HG02870 (cell line): ENCODE results near the gene MMADHC.

Source experiments
- ATAC-seq: cut with Tn5 transposase; IDR thresholded peaks from one replicate; pipeline ENCODE4 v1.9.1; 2021; ENCODE audit warnings: mild to moderate bottlenecking, moderate library complexity; ENCODE audit not compliant: unreplicated experiment

Gene MMADHC

DNA sequence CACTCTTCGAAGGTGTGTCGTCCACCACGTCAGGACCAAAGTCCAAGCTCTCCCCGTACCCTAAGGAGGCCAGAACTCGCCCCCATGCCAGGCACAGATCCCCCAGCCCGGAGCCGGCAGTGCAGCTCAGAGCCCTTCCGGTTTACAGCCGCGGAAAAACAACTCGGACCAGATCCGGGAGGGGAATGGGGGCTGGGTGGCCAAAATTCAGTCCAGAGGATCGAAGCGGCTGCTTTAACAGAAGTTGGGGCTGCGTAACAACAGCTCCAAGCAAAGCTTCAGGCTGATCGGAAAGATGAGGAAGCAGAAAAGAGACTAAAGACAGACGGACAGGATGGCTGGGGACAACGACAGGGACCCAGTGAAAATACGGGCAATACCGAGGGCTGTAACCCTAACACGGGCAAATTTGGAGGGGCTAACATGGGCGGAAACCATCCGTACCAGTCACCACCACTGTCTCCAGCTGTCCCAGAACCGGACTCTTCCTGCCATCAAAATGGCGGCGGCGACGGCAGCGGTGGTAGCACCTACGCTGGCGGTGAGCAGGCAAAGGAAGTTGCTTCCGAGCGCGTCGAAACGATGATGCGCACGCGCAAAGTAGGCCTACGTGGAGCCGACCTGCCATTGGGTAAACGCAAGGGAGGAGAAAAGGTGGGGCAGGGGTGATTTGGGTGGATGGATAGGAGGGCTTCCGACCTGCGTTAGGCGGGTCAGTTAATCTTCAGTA lies at the start of gene MMADHC:
Gene MMADHC, minus strand, starts transcription at position 556 of the 730 bp plus-strand sequence. CDS start 678 bp downstream, outside the sequence.
- peak; percentile 97 for ATAC-seq

DNA sequence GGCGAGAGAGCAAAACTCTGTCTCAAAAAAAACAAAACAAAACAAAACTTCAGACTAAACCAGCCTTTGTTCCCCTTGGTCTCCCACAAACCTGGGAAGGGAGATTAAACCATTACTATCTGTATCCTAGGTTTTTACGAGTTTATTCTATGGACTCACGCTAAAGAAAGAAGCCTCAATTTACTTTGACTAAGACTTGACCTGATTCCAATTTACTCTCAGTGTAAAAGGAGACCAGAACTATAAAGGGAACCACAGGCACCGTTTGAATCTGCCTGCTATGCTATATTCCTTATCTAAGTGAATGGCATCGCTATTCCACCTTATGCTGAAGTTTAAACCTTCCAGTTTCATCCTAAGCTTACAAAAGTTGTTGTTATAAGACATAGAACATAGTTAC lies 46.5 kb upstream of the MMADHC start:
- ATAC-seq, result no peak

DNA sequence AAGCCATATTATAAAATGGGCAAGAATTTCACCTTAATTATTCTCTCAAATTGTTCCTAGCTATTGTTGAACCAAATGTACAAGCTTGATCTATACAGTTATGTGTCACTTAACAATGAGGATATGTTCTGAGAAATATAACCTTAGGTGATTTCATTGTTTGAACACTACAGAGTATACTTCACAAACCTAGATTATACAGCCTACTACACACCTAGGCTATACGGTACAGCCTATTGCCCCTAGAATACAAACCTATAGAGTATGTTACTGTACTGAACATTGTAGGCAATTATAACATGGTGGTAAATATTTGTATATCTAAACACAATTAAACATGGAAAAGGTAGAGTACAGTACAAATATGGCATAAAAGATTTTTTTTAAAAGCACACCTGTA lies 42.9 kb upstream of the MMADHC start:
- no peak for ATAC-seq

DNA sequence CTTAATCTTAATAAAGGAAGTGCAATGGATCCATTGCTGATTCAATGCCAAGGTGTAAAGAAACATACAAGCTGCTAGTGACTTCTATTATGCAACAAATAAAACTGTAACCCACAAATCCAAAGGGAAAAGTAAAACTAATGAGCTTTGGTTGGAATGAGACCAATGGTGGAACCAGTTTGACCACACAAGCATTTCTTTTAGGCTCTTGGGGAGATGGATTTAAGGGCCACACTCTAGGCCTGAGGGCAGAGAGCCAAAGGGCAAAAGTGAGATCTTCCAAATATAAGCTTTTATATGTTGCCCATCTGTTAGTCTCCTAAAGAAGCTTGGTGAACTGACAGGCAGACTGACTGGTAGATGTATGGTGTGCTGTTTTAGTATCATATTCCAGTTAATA lies 41.5 kb upstream of the MMADHC start:
- ATAC-seq, result no peak

- no peak for ATAC-seq
Observed at GRCh38 chr2:149627111-149627801, 39.7 kb upstream of the MMADHC start.

- no peak for ATAC-seq
Observed at GRCh38 chr2:149625671-149626070, 38.1 kb upstream of the MMADHC start.

DNA sequence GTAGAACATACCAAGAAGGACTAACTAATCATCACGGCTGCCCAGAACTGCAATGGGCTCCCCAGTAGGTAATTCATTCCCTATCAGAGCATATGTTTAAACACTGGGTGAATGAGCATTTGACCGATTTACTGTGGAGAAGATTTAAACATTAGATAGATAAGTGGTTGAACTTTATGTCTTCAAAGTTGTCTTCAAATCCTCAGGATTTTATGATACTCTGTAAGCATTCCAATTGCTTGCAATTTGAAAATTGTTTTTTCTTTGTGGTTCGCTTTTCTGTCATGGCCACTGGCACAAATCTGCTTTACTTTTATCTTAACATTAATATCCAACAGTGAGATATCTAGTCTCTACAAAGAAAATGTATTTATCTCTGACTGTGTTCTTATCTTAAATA lies 37.7 kb upstream of the MMADHC start:
- ATAC-seq, result no peak

GRCh38 chr2:149622343-149622742 lies 34.8 kb upstream of the MMADHC start:
- ATAC-seq, result no peak

DNA sequence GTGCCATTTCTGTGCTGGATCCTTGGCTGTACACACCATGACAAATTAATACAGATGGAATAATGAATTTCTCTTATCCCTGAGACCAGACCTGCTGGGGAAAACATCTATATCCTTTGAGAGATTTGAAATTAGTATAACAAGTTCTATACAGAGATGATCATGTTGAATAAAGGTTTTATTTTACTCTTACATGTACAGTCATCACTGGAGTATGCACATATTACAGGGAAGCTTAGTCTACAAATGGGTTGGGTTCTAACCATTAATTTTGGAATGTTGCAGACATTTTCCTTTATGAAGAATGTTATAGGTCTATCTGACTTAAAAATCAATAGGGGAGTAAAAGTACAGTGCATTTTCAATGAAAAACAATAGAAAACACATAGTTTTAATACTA lies 29.9 kb upstream of the MMADHC start:
- no peak for ATAC-seq

DNA sequence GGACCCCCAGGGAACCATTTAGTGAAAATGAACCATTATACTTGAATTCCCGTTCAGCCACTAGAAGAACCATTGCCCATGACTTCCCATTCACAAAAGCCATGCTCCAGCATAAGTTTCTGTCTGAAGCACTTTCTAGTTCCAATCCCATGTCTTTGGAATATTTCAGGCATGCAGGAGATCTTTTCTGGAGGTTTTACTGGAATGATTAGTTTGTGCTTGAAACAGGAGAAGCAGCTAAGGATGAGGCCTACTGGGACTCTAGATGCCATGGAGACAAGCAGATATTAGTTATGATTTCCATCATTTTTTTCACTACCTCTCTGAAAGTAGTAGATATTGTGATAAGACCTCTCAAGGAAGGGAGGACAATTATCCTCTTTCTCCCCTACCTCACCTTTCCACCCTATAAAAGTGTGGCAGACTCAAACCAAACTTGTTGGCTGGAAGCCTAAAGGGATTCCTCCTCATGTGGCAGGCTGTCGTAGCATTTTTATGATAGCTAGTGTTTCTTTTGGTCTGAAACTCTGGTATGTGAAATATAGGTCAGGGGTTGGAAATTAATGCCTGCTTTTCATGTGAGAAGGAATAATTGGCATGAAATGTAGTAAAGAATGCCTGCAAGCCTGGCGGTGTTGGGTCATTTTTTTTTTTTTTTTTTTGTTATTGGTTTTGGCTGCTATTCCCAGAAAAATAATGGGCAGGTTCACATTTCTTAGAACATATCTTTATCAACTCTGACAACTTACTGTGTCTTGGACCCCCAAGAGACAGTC lies 29.3 kb upstream of the MMADHC start:
- ATAC-seq, result no peak

DNA sequence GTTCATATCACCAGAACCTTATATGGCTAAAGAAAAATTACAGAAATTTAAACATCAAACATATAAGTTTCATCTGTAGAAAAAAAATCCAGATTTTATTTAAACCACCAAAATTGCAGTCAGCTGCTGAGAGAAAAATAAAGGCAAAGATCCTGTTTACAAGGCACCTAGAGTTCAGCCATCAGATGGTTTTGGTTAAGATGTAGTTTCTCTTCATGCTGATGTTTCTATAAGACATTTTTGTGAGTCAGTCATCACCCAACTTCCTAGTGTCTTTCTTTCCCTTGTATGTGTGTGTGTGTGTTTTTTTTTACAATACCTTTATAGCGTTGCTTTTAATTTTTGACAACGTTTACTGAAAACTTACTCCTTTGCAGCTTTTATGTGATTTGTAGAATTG lies 26.1 kb upstream of the MMADHC start:
- ATAC-seq, result no peak

DNA sequence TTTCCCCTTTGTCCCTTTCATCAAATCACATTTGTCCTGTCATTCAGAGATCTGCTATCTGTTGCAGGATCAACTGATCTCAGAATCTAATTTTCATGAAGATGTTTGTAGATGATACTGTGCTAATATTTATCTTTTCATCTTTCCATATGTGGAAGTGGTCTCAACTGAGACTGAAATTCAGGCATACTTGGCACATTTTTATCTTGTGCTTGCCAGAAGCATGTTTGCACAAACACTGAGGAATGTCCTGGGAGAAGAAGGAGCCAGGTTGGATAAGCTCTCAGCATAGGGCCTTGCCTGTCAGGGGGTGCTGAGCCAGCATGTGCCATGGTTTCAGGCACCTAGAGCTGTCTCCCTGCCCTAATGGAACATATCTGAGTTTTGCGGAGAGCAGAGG lies 24.5 kb upstream of the MMADHC start:
- ATAC-seq, result no peak

GRCh38 chr2:149611100-149611820 lies 23.7 kb upstream of the MMADHC start:
- no peak for ATAC-seq

DNA sequence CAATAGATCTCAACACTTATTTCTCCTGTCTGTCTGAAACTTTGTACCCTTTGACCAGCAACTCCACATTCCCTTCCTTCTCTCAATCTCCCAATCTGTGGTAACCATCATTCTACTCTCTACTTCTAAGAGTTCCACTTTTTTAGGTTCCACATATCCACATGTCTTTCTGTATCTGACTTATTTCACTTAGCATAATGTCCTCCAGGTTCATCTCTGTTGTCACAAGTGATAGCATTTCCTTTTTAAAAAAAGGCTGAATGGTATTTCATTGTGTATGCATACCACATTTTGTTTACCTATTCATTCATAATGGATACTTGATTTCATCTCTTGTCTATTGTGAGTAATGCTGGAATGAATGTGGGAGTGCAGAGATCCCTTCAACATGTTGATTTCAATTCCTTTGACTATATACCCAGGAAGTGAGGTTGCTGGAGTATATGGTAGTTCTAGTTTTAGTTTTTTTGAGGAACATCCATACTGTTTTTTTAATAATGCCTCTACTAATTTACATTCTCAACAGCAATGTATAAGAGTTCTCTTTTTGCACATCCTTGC lies 18.8 kb upstream of the MMADHC start:
- no peak for ATAC-seq

GRCh38 chr2:149603248-149603647 lies 15.7 kb upstream of the MMADHC start:
- no peak for ATAC-seq

GRCh38 chr2:149601141-149601796 lies 13.7 kb upstream of the MMADHC start:
- ATAC-seq, result no peak

GRCh38 chr2:149597668-149598326 lies 10.2 kb upstream of the MMADHC start:
- ATAC-seq, result peak; percentile 99

DNA sequence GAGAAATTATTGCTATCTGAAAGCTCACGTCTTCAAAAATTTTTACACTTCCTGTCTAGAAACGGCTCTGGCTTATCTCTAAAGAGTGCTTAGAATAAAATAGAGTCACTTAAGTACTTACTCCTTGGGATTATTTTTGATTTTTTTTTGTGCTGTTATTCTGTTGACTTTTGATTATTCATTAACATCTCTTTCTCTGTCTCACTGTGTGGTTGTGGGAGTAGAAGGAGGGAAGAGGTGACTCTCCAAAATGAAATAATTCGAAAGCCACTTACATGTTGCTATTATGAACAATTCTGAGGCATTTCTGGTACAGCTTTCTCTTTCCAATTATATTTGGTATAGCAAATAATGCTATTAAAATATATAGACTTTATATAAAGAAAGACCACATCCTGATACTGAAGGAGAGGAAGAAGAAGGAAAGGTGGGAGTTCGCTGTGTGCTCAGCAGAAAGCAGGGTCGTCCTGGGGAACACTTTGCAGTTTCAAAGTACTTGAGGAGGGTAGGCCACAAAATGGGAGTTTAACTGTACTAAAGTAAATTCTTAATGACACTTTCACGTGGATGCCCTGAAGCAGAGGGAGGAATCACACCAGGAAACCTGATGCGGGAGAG lies 9.6 kb upstream of the MMADHC start:
- peak; percentile 3 for ATAC-seq

DNA sequence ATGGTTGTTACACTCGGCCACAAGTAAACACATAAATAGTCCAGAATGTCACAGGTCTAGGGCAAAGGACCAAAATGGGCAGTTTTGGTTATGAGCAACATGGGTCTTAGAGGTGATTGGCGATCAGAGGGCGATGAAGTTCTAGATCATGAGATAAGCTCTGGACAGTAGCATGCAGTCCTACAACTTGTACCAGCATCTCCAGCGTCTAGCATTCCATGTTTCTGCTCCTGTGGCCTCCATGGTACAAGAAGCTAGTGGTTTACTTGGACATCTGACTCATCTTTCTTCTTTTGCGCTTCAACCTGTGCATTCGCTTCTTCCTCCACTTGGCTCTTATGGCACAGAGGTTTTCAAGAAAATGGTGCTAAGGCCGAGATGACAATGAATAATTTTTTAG lies 8.9 kb upstream of the MMADHC start:
- no peak for ATAC-seq
